Type B pancreatic cell (in vitro differentiated cells): ENCODE results near the gene CDHR2. TPM values are rescaled to one million over a fixed set of nuclear protein-coding genes. Genes with fewer than 3 reads are reported as not detected.

ENCODE experiments used
- DNase-seq: peaks from one replicate; pipeline ENCODE4 v3.0.0; 2021; ENCODE audit warnings: mixed read lengths; ENCODE audit not compliant: unreplicated experiment; ENCODE audit errors: extremely low spot score
- H3K27ac Mint-ChIP-seq: 2 replicates; pipeline ENCODE4 v1.8.0; 2021; ENCODE audit warnings: mild to moderate bottlenecking, mixed read lengths
- H3K27me3 Mint-ChIP-seq: 2 replicates; pipeline ENCODE4 v1.8.0; 2021; ENCODE audit warnings: mixed read lengths
- H3K36me3 Mint-ChIP-seq: 2 replicates; pipeline ENCODE4 v1.8.0; 2021; ENCODE audit warnings: mixed read lengths
- H3K4me1 Mint-ChIP-seq: one replicate; pipeline ENCODE4 v1.8.0; 2021; ENCODE audit warnings: mixed read lengths; ENCODE audit not compliant: unreplicated experiment
- H3K4me3 Mint-ChIP-seq: 2 replicates; pipeline ENCODE4 v1.8.0; 2021; ENCODE audit warnings: mild to moderate bottlenecking, mixed read lengths
- H3K9me3 Mint-ChIP-seq: 2 replicates; pipeline ENCODE4 v1.8.0; 2021; ENCODE audit warnings: mixed read lengths
- CTCF ChIP-seq: fragments of 200-600 bp; sonication (generic); conservative IDR thresholded peaks from 2 replicates; pipeline ENCODE4 v1.5.0; 2021; ENCODE audit warnings: antibody characterized with exemption, mild to moderate bottlenecking
- total RNA-seq: library from RNA; stranded (reverse); gene quantifications from 2 replicates; pipeline ENCODE4 v1.2.1, GENCODE V29; 2021; ENCODE audit warnings: low replicate concordance

The CDHR2 gene
- total RNA-seq, 1 donor from 2014 or later, result 4.1 TPM

GRCh38 chr5:176521286-176521685 lies 27.9 kb upstream of the CDHR2 start:
- Mint-ChIP-seq H3K27ac (no peak overlapping the region), H3K9me3 (no peaks in the 10 kb centered on the region), H3K36me3 (no peaks in the 10 kb centered on the region), H3K27me3 (no peaks in the 10 kb centered on the region), H3K4me1 (no peaks in the 10 kb centered on the region), H3K4me3 (no peak overlapping the region)
- DNase-seq, result no peak
- no peak for TF ChIP-seq CTCF

- no peak for TF ChIP-seq CTCF
- Mint-ChIP-seq H3K36me3 (no peaks in the 10 kb centered on the region), H3K9me3 (no peaks in the 10 kb centered on the region), H3K27me3 (no peaks in the 10 kb centered on the region), H3K4me3 (no peak overlapping the region), H3K4me1 (no peaks in the 10 kb centered on the region), H3K27ac (no peak overlapping the region)
- no peak for DNase-seq
Measured at GRCh38 chr5:176521699-176522263, 27.4 kb upstream of the CDHR2 start.

DNA sequence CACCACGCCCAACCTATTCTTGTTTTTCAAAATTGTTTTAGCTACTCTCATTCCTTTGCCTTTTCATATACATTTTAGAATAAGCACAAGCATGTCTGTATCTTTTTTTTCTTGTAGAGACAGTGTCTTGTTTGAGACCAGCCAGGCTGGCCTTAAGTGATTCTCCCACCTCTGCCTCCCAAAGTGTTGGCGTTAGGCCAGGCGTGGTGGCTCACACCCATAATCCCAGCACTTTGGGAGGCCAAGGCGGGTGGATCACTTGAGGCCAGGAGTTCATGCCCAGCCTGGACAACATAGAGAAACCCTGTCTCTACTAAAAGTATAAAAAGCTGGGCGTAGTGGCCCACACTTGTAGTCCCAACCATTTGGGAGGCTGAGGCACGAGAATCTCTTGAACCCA lies 25.0 kb upstream of the CDHR2 start:
- Mint-ChIP-seq H3K36me3 (no peaks in the 10 kb centered on the region), H3K4me1 (no peaks in the 10 kb centered on the region), H3K27me3 (no peaks in the 10 kb centered on the region), H3K27ac (no peak overlapping the region), H3K4me3 (no peak overlapping the region), H3K9me3 (no peaks in the 10 kb centered on the region)
- DNase-seq, result no peak
- no peak for TF ChIP-seq CTCF

- Mint-ChIP-seq H3K4me3 (no peak overlapping the region), H3K9me3 (no peaks in the 10 kb centered on the region), H3K27me3 (no peaks in the 10 kb centered on the region), H3K4me1 (no peaks in the 10 kb centered on the region), H3K36me3 (no peaks in the 10 kb centered on the region), H3K27ac (peak overlapping the region; percentile 5)
- DNase-seq, result no peak
- TF ChIP-seq CTCF, result no peak
Measured at GRCh38 chr5:176524987-176525386, 24.2 kb upstream of the CDHR2 start.

GRCh38 chr5:176525677-176526076 lies 23.5 kb upstream of the CDHR2 start:
- H3K4me3 Mint-ChIP-seq, result no peak overlapping the region
- H3K9me3 Mint-ChIP-seq, result no peaks in the 10 kb centered on the region
- TF ChIP-seq CTCF, result no peak
- H3K4me1 Mint-ChIP-seq, result no peaks in the 10 kb centered on the region
- H3K27me3 Mint-ChIP-seq, result no peaks in the 10 kb centered on the region
- H3K36me3 Mint-ChIP-seq, result no peaks in the 10 kb centered on the region
- H3K27ac Mint-ChIP-seq, result peak overlapping the region; percentile 5
- no peak for DNase-seq

- Mint-ChIP-seq H3K9me3 (no peaks in the 10 kb centered on the region), H3K27me3 (no peaks in the 10 kb centered on the region), H3K4me3 (no peak overlapping the region), H3K4me1 (no peaks in the 10 kb centered on the region), H3K27ac (no peak overlapping the region), H3K36me3 (no peaks in the 10 kb centered on the region)
- DNase-seq, result no peak
- TF ChIP-seq CTCF, result no peak
Measured at GRCh38 chr5:176526462-176526861, 22.7 kb upstream of the CDHR2 start.
